ENCODE data around the gene FSTL3.

The FSTL3 gene

GRCh38 chr19:729965-730668 lies 53.9 kb downstream of the FSTL3 start:
- H3K27me3 Mint-ChIP-seq: peaks cover 27% of the 10 kb centered on the region
- intact Hi-C loops (cut with micrococcal nuclease): loop anchor here (5.0 kb wide), 1 partner anchor 143 kb away; the partner anchor contains the start of gene HCN2
- no peak overlapping the region for H3K4me3 Mint-ChIP-seq
- no peaks in the 10 kb centered on the region for H3K36me3 Mint-ChIP-seq (ENCODE audit: low read depth)
- H3K27ac Mint-ChIP-seq: no peak overlapping the region
- H3K9me3 Mint-ChIP-seq: no peaks in the 10 kb centered on the region
- peaks cover 17% of the 10 kb centered on the region for H3K4me1 Mint-ChIP-seq (ENCODE audit: low read depth)

- intact Hi-C loops (cut with micrococcal nuclease): loop anchor here (5.0 kb wide), 1 partner anchor 144 kb away; the partner anchor contains the start of gene HCN2
- no peaks in the 10 kb centered on the region for H3K36me3 Mint-ChIP-seq (ENCODE audit: low read depth)
- H3K27ac Mint-ChIP-seq: no peak overlapping the region
- peaks cover 17% of the 10 kb centered on the region for H3K4me1 Mint-ChIP-seq (ENCODE audit: low read depth)
- H3K4me3 Mint-ChIP-seq: no peak overlapping the region
- H3K27me3 Mint-ChIP-seq: peaks cover 23% of the 10 kb centered on the region
- H3K9me3 Mint-ChIP-seq: no peaks in the 10 kb centered on the region
Measured at GRCh38 chr19:731000-731399, 54.8 kb downstream of the FSTL3 start.

- Mint-ChIP-seq H3K36me3 (ENCODE audit: low read depth) (no peaks in the 10 kb centered on the region), H3K4me1 (ENCODE audit: low read depth) (peaks cover 17% of the 10 kb centered on the region), H3K4me3 (no peak overlapping the region), H3K27ac (no peak overlapping the region), H3K9me3 (no peaks in the 10 kb centered on the region), H3K27me3 (peaks cover 20% of the 10 kb centered on the region)
- intact Hi-C loops (cut with micrococcal nuclease): loop anchor here (5.0 kb wide), 1 partner anchor 145 kb away; the partner anchor contains the start of gene HCN2
Measured at GRCh38 chr19:732148-733069, 56.2 kb downstream of the FSTL3 start.
